Activated T-helper 17 cell treated with anti-CD3 and anti-CD28 coated beads, Interleukin-2, amount 50 U/mL, for 72 hours (primary cell): Measurements from ENCODE around the gene MT1X. TPM values are rescaled to one million over a fixed set of nuclear protein-coding genes. Genes with fewer than 3 reads are reported as not detected.

ENCODE experiments used
- ATAC-seq: fragments of 150-1000 bp; cut with Tn5 transposase; replicated peaks from 2 replicates; pipeline ENCODE4 v1.10.0; 2021; ENCODE audit warnings: mild to moderate bottlenecking, moderate library complexity
- H3K27ac Mint-ChIP-seq: one replicate; pipeline ENCODE4 v1.8.0; 2022; ENCODE audit warnings: mixed read lengths
- H3K27me3 Mint-ChIP-seq: one replicate; pipeline ENCODE4 v1.8.0; 2022; ENCODE audit warnings: mixed read lengths
- H3K36me3 Mint-ChIP-seq: one replicate; pipeline ENCODE4 v1.8.0; 2022; ENCODE audit warnings: low read depth, mild to moderate bottlenecking, mixed read lengths
- H3K4me1 Mint-ChIP-seq: one replicate; pipeline ENCODE4 v1.8.0; 2022; ENCODE audit warnings: mixed read lengths
- H3K4me3 Mint-ChIP-seq: one replicate; pipeline ENCODE4 v1.8.0; 2022; ENCODE audit warnings: mild to moderate bottlenecking, mixed read lengths
- H3K9me3 Mint-ChIP-seq: one replicate; pipeline ENCODE4 v1.8.0; 2022; ENCODE audit warnings: mixed read lengths
- total RNA-seq, 2 donors: library from RNA; stranded (reverse); gene quantifications; one replicate each; pipeline ENCODE4 v1.2.3, GENCODE V29; 2022

The MT1X gene
- 1 to 10 TPM; 6.1 to 7.6 TPM for total RNA-seq

- Mint-ChIP-seq H3K4me1 (peaks cover 10% of the 10 kb centered on the region), H3K27me3 (no peaks in the 10 kb centered on the region), H3K4me3 (peak within 1 kb of the TSS; percentile 90), H3K27ac (peak within 1 kb of the TSS; percentile 80), H3K9me3 (no peaks in the 10 kb centered on the region), H3K36me3 (no peaks in the 10 kb centered on the region)
- ATAC-seq, result peak; percentile 96
Measured at GRCh38 chr16:56681939-56682702, at the start of gene MT1X. TSS of gene MT1X (plus strand) at chr16:56682470. CDS start at chr16:56682541, 71 bp downstream.

DNA sequence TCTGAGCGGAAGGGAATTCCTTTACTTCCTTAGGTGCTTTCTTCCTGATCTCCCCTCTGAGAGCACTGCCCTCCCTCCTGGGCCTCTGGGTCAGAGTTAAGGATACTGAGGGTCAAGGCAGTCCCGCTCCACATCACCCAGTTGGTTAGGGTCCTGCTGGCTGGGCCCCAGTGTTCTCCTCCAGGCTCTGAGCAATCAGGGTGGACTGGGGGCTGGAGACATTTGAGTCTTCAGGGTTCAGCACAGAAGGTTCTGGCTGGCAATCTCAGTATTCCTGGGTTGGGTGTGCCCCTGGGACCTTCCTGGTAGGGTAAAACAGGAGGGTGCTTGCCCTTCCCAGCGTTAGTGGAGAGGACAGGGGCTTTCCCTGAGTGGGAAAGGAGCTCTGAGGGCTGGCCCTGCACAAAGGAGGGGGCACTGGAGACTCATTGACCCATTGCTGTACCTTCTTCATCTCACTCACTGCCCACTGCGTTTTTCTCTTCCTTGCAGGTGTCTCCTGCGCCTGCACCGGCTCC, 49.4 kb upstream of the MT1X start:
- no peak for ATAC-seq
- H3K9me3 Mint-ChIP-seq, result no peaks in the 10 kb centered on the region
- no peaks in the 10 kb centered on the region for H3K36me3 Mint-ChIP-seq
- no peak overlapping the region for H3K27ac Mint-ChIP-seq
- peaks cover 9% of the 10 kb centered on the region for H3K4me1 Mint-ChIP-seq
- peak overlapping the region; percentile 43 for H3K4me3 Mint-ChIP-seq
- peaks cover 59% of the 10 kb centered on the region for H3K27me3 Mint-ChIP-seq

GRCh38 chr16:56633535-56633934, 48.7 kb upstream of the MT1X start:
- H3K4me1 Mint-ChIP-seq, result peaks cover 9% of the 10 kb centered on the region
- H3K36me3 Mint-ChIP-seq, result no peaks in the 10 kb centered on the region
- H3K27ac Mint-ChIP-seq, result no peak overlapping the region
- H3K4me3 Mint-ChIP-seq, result no peak overlapping the region
- no peaks in the 10 kb centered on the region for H3K9me3 Mint-ChIP-seq
- H3K27me3 Mint-ChIP-seq, result peaks cover 62% of the 10 kb centered on the region
- no peak for ATAC-seq

DNA sequence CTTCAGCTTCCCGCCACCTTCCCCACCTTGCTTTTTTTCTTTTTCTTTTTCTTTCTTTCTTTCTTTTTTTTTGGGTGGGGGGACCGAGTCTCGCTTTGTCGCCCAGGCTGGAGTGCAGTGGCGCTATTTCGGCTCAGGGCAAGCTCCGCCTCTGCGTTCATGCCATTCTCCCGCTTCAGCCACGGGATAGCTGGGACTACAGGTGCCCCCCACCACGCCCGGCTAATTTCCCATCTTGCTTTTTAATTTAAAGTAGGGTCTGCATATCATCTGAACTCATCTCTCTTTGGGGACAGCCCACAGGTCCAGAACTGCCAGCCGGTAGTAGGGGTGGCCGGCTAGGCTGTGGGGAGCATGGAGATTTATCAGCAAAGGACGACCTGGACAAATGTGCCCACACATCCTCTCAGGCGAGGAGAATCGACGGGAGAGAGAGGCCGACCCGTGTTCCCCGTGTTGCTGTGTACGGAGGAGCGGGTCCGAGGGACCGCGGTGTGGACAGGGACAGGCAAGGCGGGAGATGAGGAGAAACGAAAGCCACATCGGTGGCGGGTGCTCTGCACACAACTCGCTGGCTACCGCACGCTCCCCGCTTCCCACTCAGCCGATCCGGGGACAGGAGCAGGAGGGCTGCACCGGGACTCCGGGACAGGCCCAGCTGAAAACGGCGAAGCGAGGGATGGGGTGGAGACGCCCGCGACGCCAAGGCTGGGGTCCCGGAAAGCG, 47.4 kb upstream of the MT1X start:
- Mint-ChIP-seq H3K36me3 (no peaks in the 10 kb centered on the region), H3K4me3 (peak overlapping the region; percentile 76), H3K27me3 (peaks cover 70% of the 10 kb centered on the region), H3K27ac (no peak overlapping the region), H3K9me3 (no peaks in the 10 kb centered on the region), H3K4me1 (peaks cover 9% of the 10 kb centered on the region)
- no peak for ATAC-seq

DNA sequence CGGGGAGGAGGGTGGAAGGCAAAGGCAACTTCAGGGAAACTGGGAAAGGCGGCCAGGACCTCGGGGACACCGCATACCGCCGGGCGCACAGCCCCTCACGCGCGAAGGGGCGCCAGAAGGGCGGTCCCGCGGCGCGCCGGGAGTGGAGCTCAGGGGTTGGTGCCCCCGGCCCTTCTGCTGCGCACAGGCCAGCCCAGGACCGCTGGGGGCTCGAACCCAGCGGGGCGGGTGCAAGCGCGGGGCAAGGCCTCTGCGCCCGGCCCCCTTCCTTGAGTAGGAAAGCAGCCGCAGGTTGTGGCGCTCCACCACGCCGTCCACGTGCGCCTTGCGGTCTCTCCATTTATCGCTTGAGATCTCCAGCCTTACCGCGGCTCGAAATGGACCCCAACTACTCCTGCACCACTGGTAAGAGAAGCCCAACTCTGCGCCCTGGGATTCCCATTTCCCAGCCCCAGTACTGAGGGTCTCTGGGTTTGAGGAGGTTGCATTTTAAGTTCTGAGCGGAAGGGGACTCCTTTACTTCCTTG, 46.8 kb upstream of the MT1X start:
- Mint-ChIP-seq H3K27me3 (peaks cover 72% of the 10 kb centered on the region), H3K36me3 (no peaks in the 10 kb centered on the region), H3K27ac (no peak overlapping the region), H3K9me3 (no peaks in the 10 kb centered on the region), H3K4me3 (peak overlapping the region; percentile 76), H3K4me1 (peaks cover 9% of the 10 kb centered on the region)
- ATAC-seq, result no peak

- peaks cover 7% of the 10 kb centered on the region for H3K4me1 Mint-ChIP-seq
- H3K9me3 Mint-ChIP-seq, result no peaks in the 10 kb centered on the region
- peak overlapping the region; percentile 49 for H3K4me3 Mint-ChIP-seq
- H3K27me3 Mint-ChIP-seq, result peaks cover 65% of the 10 kb centered on the region
- ATAC-seq, result no peak
- H3K27ac Mint-ChIP-seq, result no peak overlapping the region
- no peaks in the 10 kb centered on the region for H3K36me3 Mint-ChIP-seq
Measured at GRCh38 chr16:56636616-56637413, 45.5 kb upstream of the MT1X start.

DNA sequence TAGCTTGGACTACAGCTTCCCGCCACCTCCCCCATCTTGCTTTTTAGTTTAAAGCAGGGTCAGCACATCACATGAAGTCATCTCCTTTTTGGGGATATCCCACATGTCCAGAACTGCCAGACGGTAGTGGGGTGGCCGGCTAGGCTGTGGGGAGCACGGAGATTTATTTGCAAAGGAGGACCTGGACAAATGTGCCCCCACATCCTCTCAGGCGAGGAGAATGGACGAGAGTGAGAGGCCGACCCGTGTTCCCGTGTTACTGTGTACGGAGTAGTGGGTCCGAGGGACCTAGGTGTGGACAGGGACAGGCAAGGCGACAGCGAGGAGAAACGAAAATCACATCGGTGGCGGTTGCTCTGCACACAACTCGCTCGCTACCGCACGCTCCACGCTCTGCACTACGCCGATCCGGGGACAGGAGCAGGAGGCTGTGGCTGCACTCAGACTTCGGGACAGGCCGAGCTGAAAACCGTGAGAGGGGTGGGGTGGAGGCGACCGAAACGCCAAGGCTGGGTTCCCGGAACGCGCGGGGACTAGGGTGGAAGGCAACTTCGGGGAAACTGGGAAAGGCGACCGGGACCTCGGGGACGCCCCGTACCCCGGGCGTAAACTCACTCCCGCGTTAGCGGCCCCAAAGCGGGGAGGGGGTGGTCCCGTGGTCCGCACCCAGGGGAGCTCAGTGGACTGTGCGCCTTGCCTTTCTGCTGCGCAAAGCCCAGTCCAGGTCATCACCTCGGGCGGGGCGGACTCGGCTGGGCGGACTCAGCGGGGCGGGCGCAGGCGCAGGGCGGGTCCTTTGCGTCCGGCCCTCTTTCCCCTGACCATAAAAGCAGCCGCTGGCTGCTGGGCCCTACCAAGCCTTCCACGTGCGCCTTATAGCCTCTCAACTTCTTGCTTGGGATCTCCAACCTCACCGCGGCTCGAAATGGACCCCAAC, 44.2 kb upstream of the MT1X start, which contains the start of gene MT1A:
TSS of gene MT1A (plus strand) at position 853 of the 937 bp plus-strand sequence. CDS start at position 926, 73 bp downstream.
- Mint-ChIP-seq H3K27ac (no peak within 1 kb of the TSS), H3K9me3 (no peaks in the 10 kb centered on the region), H3K36me3 (no peaks in the 10 kb centered on the region), H3K4me1 (peaks cover 6% of the 10 kb centered on the region), H3K27me3 (peaks cover 58% of the 10 kb centered on the region), H3K4me3 (peak within 1 kb of the TSS; percentile 49)
- ATAC-seq, result peak; percentile 57

DNA sequence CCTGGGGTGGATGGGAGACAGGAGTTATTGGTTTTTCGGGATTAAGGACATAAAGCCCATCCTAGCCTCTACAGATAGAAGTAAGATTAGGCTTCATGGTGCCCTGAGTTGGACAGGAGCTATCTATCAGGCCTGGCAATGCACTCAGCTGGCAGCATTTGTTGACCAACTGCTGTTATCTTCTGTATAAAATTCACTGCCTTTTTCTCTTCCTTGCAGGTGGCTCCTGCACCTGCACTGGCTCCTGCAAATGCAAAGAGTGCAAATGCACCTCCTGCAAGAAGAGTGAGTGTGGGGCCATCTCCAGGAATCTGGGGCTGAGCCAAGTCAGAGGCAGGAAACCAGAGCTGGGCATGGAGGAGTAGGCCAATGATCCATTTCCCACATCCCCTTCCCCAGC, 43.2 kb upstream of the MT1X start:
- no peak for ATAC-seq
- Mint-ChIP-seq H3K4me3 (peak overlapping the region; percentile 49), H3K27ac (no peak overlapping the region), H3K9me3 (no peaks in the 10 kb centered on the region), H3K4me1 (peaks cover 11% of the 10 kb centered on the region), H3K27me3 (peaks cover 49% of the 10 kb centered on the region), H3K36me3 (no peaks in the 10 kb centered on the region)

GRCh38 chr16:56640076-56640475, 42.2 kb upstream of the MT1X start:
- H3K27ac Mint-ChIP-seq, result no peak overlapping the region
- H3K4me1 Mint-ChIP-seq, result peaks cover 9% of the 10 kb centered on the region
- H3K27me3 Mint-ChIP-seq, result peaks cover 41% of the 10 kb centered on the region
- H3K9me3 Mint-ChIP-seq, result no peaks in the 10 kb centered on the region
- H3K4me3 Mint-ChIP-seq, result no peak overlapping the region
- no peaks in the 10 kb centered on the region for H3K36me3 Mint-ChIP-seq
- ATAC-seq, result no peak

GRCh38 chr16:56641166-56641565, 41.1 kb upstream of the MT1X start:
- H3K36me3 Mint-ChIP-seq, result no peaks in the 10 kb centered on the region
- H3K27ac Mint-ChIP-seq, result no peak overlapping the region
- H3K27me3 Mint-ChIP-seq, result peaks cover 34% of the 10 kb centered on the region
- H3K4me1 Mint-ChIP-seq, result peaks cover 8% of the 10 kb centered on the region
- no peak overlapping the region for H3K4me3 Mint-ChIP-seq
- ATAC-seq, result no peak
- no peaks in the 10 kb centered on the region for H3K9me3 Mint-ChIP-seq

DNA sequence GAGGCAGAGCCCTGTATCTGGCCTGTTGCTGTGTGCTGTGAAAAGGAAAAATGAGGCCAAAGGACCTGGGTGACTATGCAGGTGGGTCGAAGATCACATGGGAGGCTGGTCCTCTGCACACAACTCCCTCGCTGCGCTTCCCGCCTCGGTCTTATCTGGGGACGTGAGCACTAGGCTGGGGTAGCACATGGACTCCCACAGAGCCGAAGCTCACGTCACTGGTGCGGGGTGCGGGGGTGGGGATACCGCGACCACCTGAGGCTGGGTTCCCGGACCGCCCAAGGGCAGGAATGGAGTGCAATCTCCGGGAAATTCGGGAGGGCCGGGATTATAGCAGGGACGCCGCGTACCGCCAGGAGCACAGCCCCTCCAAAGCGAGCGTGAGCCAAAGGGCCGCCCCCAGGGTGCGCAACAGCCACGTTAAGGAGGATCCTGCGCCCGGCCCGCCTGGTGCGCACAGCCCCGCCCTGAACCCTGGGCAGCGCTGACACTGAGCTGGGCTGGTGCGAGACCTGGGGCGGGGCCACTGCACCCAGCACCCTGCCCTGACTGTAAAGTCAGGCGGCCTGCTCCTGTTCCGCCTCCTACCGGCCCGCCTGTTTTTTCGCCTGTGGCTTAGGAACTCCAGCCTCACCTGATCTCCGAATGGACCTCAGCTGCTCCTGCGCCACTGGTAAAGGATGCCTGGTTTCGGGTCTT, 39.0 kb upstream of the MT1X start:
- peaks cover 15% of the 10 kb centered on the region for H3K27me3 Mint-ChIP-seq
- H3K27ac Mint-ChIP-seq, result peak overlapping the region; percentile 48
- peak; percentile 99 for ATAC-seq
- no peaks in the 10 kb centered on the region for H3K9me3 Mint-ChIP-seq
- H3K36me3 Mint-ChIP-seq, result no peaks in the 10 kb centered on the region
- peak overlapping the region; percentile 74 for H3K4me3 Mint-ChIP-seq
- H3K4me1 Mint-ChIP-seq, result peaks cover 8% of the 10 kb centered on the region

- ATAC-seq, result no peak
- no peaks in the 10 kb centered on the region for H3K36me3 Mint-ChIP-seq
- peak overlapping the region; percentile 48 for H3K27ac Mint-ChIP-seq
- H3K4me3 Mint-ChIP-seq, result peak overlapping the region; percentile 74
- peaks cover 8% of the 10 kb centered on the region for H3K4me1 Mint-ChIP-seq
- peaks cover 11% of the 10 kb centered on the region for H3K27me3 Mint-ChIP-seq
- H3K9me3 Mint-ChIP-seq, result no peaks in the 10 kb centered on the region
Measured at GRCh38 chr16:56643833-56644232, 38.4 kb upstream of the MT1X start.

GRCh38 chr16:56645311-56645710, 37.0 kb upstream of the MT1X start:
- H3K27me3 Mint-ChIP-seq, result peaks cover 3% of the 10 kb centered on the region
- H3K4me3 Mint-ChIP-seq, result no peak overlapping the region
- H3K27ac Mint-ChIP-seq, result no peak overlapping the region
- H3K4me1 Mint-ChIP-seq, result peaks cover 8% of the 10 kb centered on the region
- no peaks in the 10 kb centered on the region for H3K9me3 Mint-ChIP-seq
- H3K36me3 Mint-ChIP-seq, result no peaks in the 10 kb centered on the region
- ATAC-seq, result no peak
